ENCODE data around the gene CCDC85C. TPM values are rescaled to one million over a fixed set of nuclear protein-coding genes. Genes with fewer than 3 reads are reported as not detected.
A peak's percentile ranks its signal among the peaks of the same experiment; 100 is the strongest.

Gene CCDC85C
- total and polyA plus RNA-seq, 2 of the 8 experiments (the other 6 are each of a cell fraction or from before 2014, with no cell fraction given) = 16.8 to 35.8 TPM

GRCh38 chr14:99604278-99604765, 315 bp upstream of the CCDC85C start (continued):
- TF ChIP-seq RXRA (IDR thresholded peaks at IDR 0.05; ENCODE audit: insufficient read depth, low read depth, low read length) (no peak), SAP30 (IDR thresholded peaks at IDR 0.05; ENCODE audit: insufficient read depth, insufficient replicate concordance, low read length) (no peak), GABPA (IDR thresholded peaks at IDR 0.05; ENCODE audit: borderline replicate concordance, insufficient read depth, low read length) (no peak), CTBP2 (IDR thresholded peaks at IDR 0.05; ENCODE audit: borderline replicate concordance, insufficient read depth, insufficient read length, low read length) (no peak), NANOG (IDR thresholded peaks at IDR 0.05; ENCODE audit: insufficient read depth, low read depth, low read length, poor library complexity, severe bottlenecking) (no peak), KDM1A (IDR thresholded peaks at IDR 0.05; ENCODE audit: borderline replicate concordance, low read length) (no peak), POLR2AphosphoS5 (IDR thresholded peaks at IDR 0.05; ENCODE audit: low read depth, low read length) (no peak), CHD1 (IDR thresholded peaks at IDR 0.05; ENCODE audit: low read depth, low read length) (peak; percentile 90), MAX (IDR thresholded peaks at IDR 0.05) (no peak), TCF12 (IDR thresholded peaks at IDR 0.05; ENCODE audit: low read depth, low read length) (no peak), TBP (IDR thresholded peaks at IDR 0.05; ENCODE audit: low read depth, low read length) (no peak), EP300 (IDR thresholded peaks at IDR 0.05; ENCODE audit: borderline replicate concordance in 1 of 2, low read depth in 2 of 2, low read length in 2 of 2) (peak in 1 of 2 experiments; percentile 99; a peak in 2 of 3 replicates), PHF8 (conservative IDR thresholded peaks at IDR 0.05; ENCODE audit: low read depth, low read length) (no peak), CHD2 (IDR thresholded peaks at IDR 0.05; ENCODE audit: low read length) (peak; percentile 71; the same call in 1 of the 2 replicates), ASH2L (IDR thresholded peaks at IDR 0.05; ENCODE audit: low read length) (no peak), USF2 (IDR thresholded peaks at IDR 0.05; ENCODE audit: low read length) (no peak), TAF1 (IDR thresholded peaks at IDR 0.05; ENCODE audit: low read depth, low read length) (peak; percentile 21; the same call in 1 of the 2 replicates), HDAC6 (IDR thresholded peaks at IDR 0.05; ENCODE audit: low read depth, low read length) (no peak)

Data from H1 (cell line).